Activated B cell treated with CpG ODN at 0.5 μM for 24 hours (primary cell): Measurements from ENCODE around the gene AFF1. TPM values are rescaled to one million over a fixed set of nuclear protein-coding genes. Genes with fewer than 3 reads are reported as not detected.

Source experiments
- ATAC-seq: fragments of 200-7000 bp; cut with Tn5 transposase; one replicate; pipeline ENCODE4 v1.10.0; 2021; ENCODE audit warnings: low read depth, mild to moderate bottlenecking, moderate library complexity
- CTCF ChIA-PET: fragments of 350-600 bp; sonication (Branson Sonifier 250); formaldehyde crosslinking; loops from one replicate; lab custom pipeline; 2021; ENCODE audit warnings: antibody characterized with exemption; lab: Charles Lee
- POLR2A ChIA-PET: fragments of 350-600 bp; sonication (Branson Sonifier 250); formaldehyde crosslinking; loops from one replicate; lab custom pipeline; 2021; ENCODE audit warnings: antibody characterized with exemption; lab: Charles Lee
- DNase-seq: peaks from one replicate; pipeline ENCODE4 v3.0.0; 2022
- H3K27ac Mint-ChIP-seq: one replicate; pipeline ENCODE4 v1.8.0; 2020; ENCODE audit warnings: mixed read lengths
- H3K27me3 Mint-ChIP-seq: one replicate; pipeline ENCODE4 v1.8.0; 2021; ENCODE audit warnings: mixed read lengths
- H3K36me3 Mint-ChIP-seq: one replicate; pipeline ENCODE4 v1.8.0; 2021; ENCODE audit warnings: low read depth, mixed read lengths
- H3K4me1 Mint-ChIP-seq: one replicate; pipeline ENCODE4 v1.8.0; 2021; ENCODE audit warnings: mixed read lengths
- H3K4me3 Mint-ChIP-seq: one replicate; pipeline ENCODE4 v1.8.0; 2020; ENCODE audit warnings: mild to moderate bottlenecking, mixed read lengths
- H3K9me3 Mint-ChIP-seq: one replicate; pipeline ENCODE4 v1.8.0; 2020; ENCODE audit warnings: mixed read lengths
- CTCF ChIP-seq: fragments of 200-600 bp; IDR thresholded peaks from one replicate; pipeline ENCODE4 v1.8.0; 2022; ENCODE audit warnings: antibody characterized with exemption, mild to moderate bottlenecking
- intact Hi-C: fragments of 100-400 bp; cut with micrococcal nuclease; formaldehyde crosslinking; loops from one replicate; pipeline ENCODE4 v1.15.1; 2024
- total RNA-seq: library from RNA; stranded (reverse); gene quantifications from 2 replicates; pipeline ENCODE4 v1.2.3, GENCODE V29; 2022

The AFF1 gene
- total RNA-seq, 1 donor from 2014 or later: 60.8 TPM

GRCh38 chr4:87073199-87074120 is 138.6 kb downstream of the AFF1 start:
- CTCF ChIA-PET: interaction anchor here (2.5 kb wide), 1 partner anchor 20 kb away, joined by 11 read pairs; no protein-coding TSS in a partner anchor
- Mint-ChIP-seq H3K4me3 (peak overlapping the region; percentile 82), H3K27ac (peak overlapping the region; percentile 93), H3K27me3 (no peaks in the 10 kb centered on the region), H3K9me3 (no peaks in the 10 kb centered on the region), H3K4me1 (peaks cover 40% of the 10 kb centered on the region), H3K36me3 (peaks cover 3% of the 10 kb centered on the region)
- intact Hi-C loops: loop anchor here (1.0 to 2.0 kb wide), 7 partner anchors 15 to 137 kb away; no protein-coding TSS in a partner anchor
- no peak for TF ChIP-seq CTCF
- ATAC-seq (peak; percentile 84), DNase-seq (peak; percentile 35)
- POLR2A ChIA-PET: interaction anchor here (0.6 to 2.5 kb wide), 15 partner anchors 10 to 157 kb away, joined by 3 to 29 read pairs (median 4); partner anchors contain the start of gene AFF1

GRCh38 chr4:87074121-87074488 is 139.3 kb downstream of the AFF1 start:
- intact Hi-C loops: loop anchor here (2.0 kb wide), 1 partner anchor 75 kb away; no protein-coding TSS in a partner anchor
- no peak for TF ChIP-seq CTCF
- H3K27ac Mint-ChIP-seq: peak overlapping the region; percentile 93
- peak; percentile 5 for ATAC-seq
- H3K9me3 Mint-ChIP-seq: no peaks in the 10 kb centered on the region
- H3K36me3 Mint-ChIP-seq: peaks cover 3% of the 10 kb centered on the region
- H3K4me1 Mint-ChIP-seq: peaks cover 37% of the 10 kb centered on the region
- no peaks in the 10 kb centered on the region for H3K27me3 Mint-ChIP-seq
- no peak for DNase-seq
- peak overlapping the region; percentile 82 for H3K4me3 Mint-ChIP-seq
- POLR2A ChIA-PET: interaction anchor here (0.6 to 2.5 kb wide), 14 partner anchors 11 to 157 kb away, joined by 3 to 29 read pairs (median 4); partner anchors contain the start of gene AFF1
- CTCF ChIA-PET: interaction anchor here (2.5 kb wide), 1 partner anchor 19 kb away, joined by 11 read pairs; no protein-coding TSS in a partner anchor

GRCh38 chr4:87075876-87076275 is 141.1 kb downstream of the AFF1 start:
- Mint-ChIP-seq H3K36me3 (peaks cover 3% of the 10 kb centered on the region), H3K9me3 (no peaks in the 10 kb centered on the region), H3K27me3 (no peaks in the 10 kb centered on the region), H3K27ac (no peak overlapping the region), H3K4me1 (peaks cover 47% of the 10 kb centered on the region), H3K4me3 (no peak overlapping the region)
- DNase-seq (no peak), ATAC-seq (no peak)
- ChIA-PET POLR2A (interaction anchor here (1.2 kb wide), 1 partner anchor 141 kb away, joined by 4 read pairs; the partner anchor contains the start of gene AFF1), CTCF (interaction anchor here (1.8 kb wide), 1 partner anchor 153 kb away, joined by 9 read pairs; no protein-coding TSS in a partner anchor)
- no peak for TF ChIP-seq CTCF
- intact Hi-C loops: loop anchor here (2.0 kb wide), 1 partner anchor 77 kb away; no protein-coding TSS in a partner anchor

GRCh38 chr4:87076690-87077358 is 142.0 kb downstream of the AFF1 start:
- no peak for ATAC-seq
- no peak for DNase-seq
- no peaks in the 10 kb centered on the region for H3K27me3 Mint-ChIP-seq
- no peak for TF ChIP-seq CTCF
- no peaks in the 10 kb centered on the region for H3K9me3 Mint-ChIP-seq
- peaks cover 49% of the 10 kb centered on the region for H3K4me1 Mint-ChIP-seq
- no peak overlapping the region for H3K4me3 Mint-ChIP-seq
- POLR2A ChIA-PET: interaction anchor here (1.2 kb wide), 1 partner anchor 142 kb away, joined by 4 read pairs; the partner anchor contains the start of gene AFF1
- CTCF ChIA-PET: no interaction called here
- H3K36me3 Mint-ChIP-seq: peaks cover 3% of the 10 kb centered on the region
- H3K27ac Mint-ChIP-seq: no peak overlapping the region
- intact Hi-C loops: no loop called here
